ENCODE results near the gene RAB25. TPM values are rescaled to one million over a fixed set of nuclear protein-coding genes. Genes with fewer than 3 reads are reported as not detected.

The RAB25 gene
- total RNA-seq, 1 experiment from 2014 or later = 18.1 TPM

- ATAC-seq (peak; percentile 97), DNase-seq (peak; percentile 93)
- CTCF ChIA-PET = interaction anchor here (0.5 to 4.7 kb wide), 14 partner anchors 17 to 128 kb away, joined by 3 to 22 read pairs (median 4); partner anchors contain the start of gene LMNA
- Histone ChIP-seq H3K27me3 (ENCODE audit: low read length) (no peaks in the 10 kb centered on the region), H3F3A (ENCODE audit: low read length, unreplicated experiment) (no peaks in the 10 kb centered on the region), H3K4me1 (ENCODE audit: insufficient read depth, low read length) (peaks cover 45% of the 10 kb centered on the region), H3K9ac (ENCODE audit: low read length) (peak overlapping the region; percentile 57), H3K9me2 (replicated peaks; ENCODE audit: low read length) (no peaks in the 10 kb centered on the region), H3K4me2 (ENCODE audit: low read length) (peak overlapping the region; percentile 48), H3K36me3 (ENCODE audit: low read depth, low read length) (no peaks in the 10 kb centered on the region), H3K9me3 (ENCODE audit: low read length) (no peaks in the 10 kb centered on the region), H3K27ac (ENCODE audit: low read length) (peak overlapping the region; percentile 69), H3K4me3 (ENCODE audit: low read length) (no peak overlapping the region), H2AFZ (ENCODE audit: low read length) (peak overlapping the region; percentile 47), H3K79me2 (ENCODE audit: low read length) (no peaks in the 10 kb centered on the region), H4K20me1 (ENCODE audit: low read length) (no peaks in the 10 kb centered on the region)
- TF ChIP-seq EZH2phosphoT487 (IDR thresholded peaks at IDR 0.05; ENCODE audit: borderline replicate concordance, low read length) = no peak
- TF ChIP-seq CTCF (conservative IDR thresholded peaks at IDR 0.05; ENCODE audit: low read depth, low read length) = peak; percentile 99
- no peak for TF ChIP-seq EZH2 (IDR thresholded peaks at IDR 0.05; ENCODE audit: low read length, unreplicated experiment)
- BruUV-seq (replicated peaks) = TSS peak; percentile 66
- POLR2A ChIA-PET (ENCODE audit: unreplicated experiment) = interaction anchor here (0.6 to 2.0 kb wide), 2 partner anchors 24 to 33 kb away, joined by 4 to 7 read pairs; no protein-coding TSS in a partner anchor
- intact Hi-C loops (cut with micrococcal nuclease) = loop anchor here (1.0 kb wide), 2 partner anchors 17 to 33 kb away; partner anchors contain the start of gene LMNA
Measured at GRCh38 chr1:156096640-156097391, 35.9 kb downstream of the RAB25 start.

GRCh38 chr1:156097499-156098178 is 36.7 kb downstream of the RAB25 start:
- TF ChIP-seq CTCF (conservative IDR thresholded peaks at IDR 0.05; ENCODE audit: low read depth, low read length) (no peak), EZH2phosphoT487 (IDR thresholded peaks at IDR 0.05; ENCODE audit: borderline replicate concordance, low read length) (no peak), EZH2 (IDR thresholded peaks at IDR 0.05; ENCODE audit: low read length, unreplicated experiment) (no peak)

More at GRCh38 chr1:156097499-156098178, 36.7 kb downstream of the RAB25 start:
- Histone ChIP-seq H3K9ac (ENCODE audit: low read length) (peak overlapping the region; percentile 57; the same call in 1 of the 2 replicates), H2AFZ (ENCODE audit: low read length) (no peak overlapping the region), H3F3A (ENCODE audit: low read length, unreplicated experiment) (no peaks in the 10 kb centered on the region), H3K36me3 (ENCODE audit: low read depth, low read length) (no peaks in the 10 kb centered on the region), H4K20me1 (ENCODE audit: low read length) (no peaks in the 10 kb centered on the region), H3K4me3 (ENCODE audit: low read length) (no peak overlapping the region), H3K9me2 (replicated peaks; ENCODE audit: low read length) (no peaks in the 10 kb centered on the region), H3K4me2 (ENCODE audit: low read length) (no peak overlapping the region), H3K4me1 (ENCODE audit: insufficient read depth, low read length) (peaks cover 48% of the 10 kb centered on the region), H3K9me3 (ENCODE audit: low read length) (no peaks in the 10 kb centered on the region), H3K27me3 (ENCODE audit: low read length) (no peaks in the 10 kb centered on the region), H3K79me2 (ENCODE audit: low read length) (no peaks in the 10 kb centered on the region), H3K27ac (ENCODE audit: low read length) (peak overlapping the region; percentile 69; the same call in 1 of the 2 replicates)
- POLR2A ChIA-PET (ENCODE audit: unreplicated experiment) = interaction anchor here (0.6 to 2.0 kb wide), 2 partner anchors 23 to 32 kb away, joined by 4 to 7 read pairs; no protein-coding TSS in a partner anchor
- ATAC-seq = no peak
- intact Hi-C loops (cut with micrococcal nuclease) = no loop called here
- CTCF ChIA-PET = interaction anchor here (0.8 to 4.7 kb wide), 8 partner anchors 17 to 128 kb away, joined by 3 to 22 read pairs (median 4); partner anchors contain the start of gene LMNA
- no TSS peak for BruUV-seq (replicated peaks)
- no peak for DNase-seq

Measured in PC-3 (cell line).